Fibroblast of lung (primary cell): ENCODE measurements around the gene CCDC192. TPM values are rescaled to one million over a fixed set of nuclear protein-coding genes. Genes with fewer than 3 reads are reported as not detected.

Experiments
- DNase-seq, 2 donors: peaks; one replicate each; pipeline versions ENCODE4 v3.0.0 to v3.0.0-alpha.2; 2010; ENCODE audit warnings: low read depth in 2 of 2
- H2AFZ ChIP-seq: 2 replicates; pipeline ENCODE4 v1.5.1; 2012; ENCODE audit warnings: low read length, control low read depth, inconsistent platforms
- H3K27ac ChIP-seq: 2 replicates; pipeline ENCODE4 v1.5.1; 2011; ENCODE audit warnings: low read length, control low read depth; ENCODE audit not compliant: insufficient read depth
- H3K27me3 ChIP-seq: 2 replicates; pipeline ENCODE4 v1.5.1; 2011; ENCODE audit warnings: mild to moderate bottlenecking, low read length; ENCODE audit not compliant: control insufficient read depth, insufficient read depth
- H3K36me3 ChIP-seq: 2 replicates; pipeline ENCODE4 v1.5.1; 2011; ENCODE audit warnings: low read length; ENCODE audit not compliant: control insufficient read depth, insufficient read depth
- H3K4me1 ChIP-seq: 2 replicates; pipeline ENCODE4 v1.5.1; 2011; ENCODE audit warnings: low read length; ENCODE audit not compliant: control insufficient read depth, insufficient read depth; ENCODE audit errors: extremely low read depth
- H3K4me2 ChIP-seq: 2 replicates; pipeline ENCODE4 v1.5.1; 2011; ENCODE audit warnings: low read length, control low read depth; ENCODE audit not compliant: insufficient read depth; ENCODE audit errors: extremely low read depth
- H3K4me3 ChIP-seq, 4 experiments: fragments of 200-600 bp in 1 of 4; sonication (generic) in 1 of 4; replicated peaks in 1 of 4; 2 replicates each; pipeline ENCODE4 v1.5.1; 2011 to 2016; ENCODE audit warnings: low read length in 4 of 4, low read depth in 3 of 4, mild to moderate bottlenecking in 3 of 4, control low read depth in 2 of 4, inconsistent platforms in 1 of 4, mixed read lengths in 1 of 4; ENCODE audit not compliant: insufficient read depth in 1 of 4; ENCODE audit errors: control extremely low read depth in 1 of 4
- H3K79me2 ChIP-seq: 2 replicates; pipeline ENCODE4 v1.5.1; 2012; ENCODE audit warnings: mild to moderate bottlenecking, low read length, inconsistent platforms; ENCODE audit not compliant: control insufficient read depth, insufficient read depth
- H3K9ac ChIP-seq: 2 replicates; pipeline ENCODE4 v1.5.1; 2011; ENCODE audit warnings: mild to moderate bottlenecking, low read length, control low read depth; ENCODE audit not compliant: insufficient read depth
- H3K9me3 ChIP-seq: 2 replicates; pipeline ENCODE4 v1.5.1; 2012; ENCODE audit warnings: low read depth, low read length; ENCODE audit not compliant: control insufficient read depth, insufficient read depth
- H4K20me1 ChIP-seq: 2 replicates; pipeline ENCODE4 v1.5.1; 2011; ENCODE audit warnings: low read length; ENCODE audit not compliant: control insufficient read depth, insufficient read depth; ENCODE audit errors: extremely low read depth
- EZH2 ChIP-seq: IDR thresholded peaks from 2 replicates; pipeline ENCODE4 v1.5.1; 2012; ENCODE audit warnings: low read length, control low read depth, mild to moderate bottlenecking; ENCODE audit errors: missing control alignments
- polyA plus RNA-seq, 2 donors: library from polyadenylated mRNA; depleted of rRNA in 1 of 2; stranded (reverse) in 1 of 2; unstranded in 1 of 2; fragments of >200 nt; gene quantifications; 2 replicates each; pipeline ENCODE4 v1.2.1, GENCODE V29; 2011 to 2012; ENCODE audit warnings: missing spikeins in 1 of 2
- total RNA-seq: library from RNA; depleted of rRNA; stranded (reverse); fragments of >200 nt; gene quantifications from 2 replicates; pipeline ENCODE4 v1.2.1, GENCODE V29; 2014
- TF ChIP-seq, protein P1 (sequence below), 2 donors: IDR thresholded peaks in 1 of 2; conservative IDR thresholded peaks in 1 of 2; 1 replicate in 1 of 2; 2 replicates in 1 of 2; pipeline ENCODE4 v1.5.1; 2011 to 2012; ENCODE audit warnings: low read length in 2 of 2, control low read depth in 1 of 2, inconsistent platforms in 1 of 2, low read depth in 1 of 2, mild to moderate bottlenecking in 1 of 2

CCDC192 gene
- total and polyA plus RNA-seq, 2 donors (not counting 1 experiment from before 2014, with no cell fraction given), result not detected

GRCh38 chr5:127936439-127936972 is 233.3 kb downstream of the CCDC192 start:
- no peak overlapping the region for H3K4me2 ChIP-seq

GRCh38 chr5:127938746-127939145 is 235.6 kb downstream of the CCDC192 start:
- DNase-seq, result no peak

More at GRCh38 chr5:127936439-127936972, 233.3 kb downstream of the CCDC192 start:
- Histone ChIP-seq H3K36me3 (no peaks in the 10 kb centered on the region), H3K27me3 (no peaks in the 10 kb centered on the region), H3K9me3 (no peaks in the 10 kb centered on the region), H3K4me1 (no peaks in the 10 kb centered on the region), H3K79me2 (no peaks in the 10 kb centered on the region), H2AFZ (no peak overlapping the region), H3K27ac (no peak overlapping the region), H3K4me3 (no peak overlapping the region), H4K20me1 (no peaks in the 10 kb centered on the region), H3K9ac (no peak overlapping the region)
- DNase-seq, result no peak
- TF ChIP-seq, protein P1, sequence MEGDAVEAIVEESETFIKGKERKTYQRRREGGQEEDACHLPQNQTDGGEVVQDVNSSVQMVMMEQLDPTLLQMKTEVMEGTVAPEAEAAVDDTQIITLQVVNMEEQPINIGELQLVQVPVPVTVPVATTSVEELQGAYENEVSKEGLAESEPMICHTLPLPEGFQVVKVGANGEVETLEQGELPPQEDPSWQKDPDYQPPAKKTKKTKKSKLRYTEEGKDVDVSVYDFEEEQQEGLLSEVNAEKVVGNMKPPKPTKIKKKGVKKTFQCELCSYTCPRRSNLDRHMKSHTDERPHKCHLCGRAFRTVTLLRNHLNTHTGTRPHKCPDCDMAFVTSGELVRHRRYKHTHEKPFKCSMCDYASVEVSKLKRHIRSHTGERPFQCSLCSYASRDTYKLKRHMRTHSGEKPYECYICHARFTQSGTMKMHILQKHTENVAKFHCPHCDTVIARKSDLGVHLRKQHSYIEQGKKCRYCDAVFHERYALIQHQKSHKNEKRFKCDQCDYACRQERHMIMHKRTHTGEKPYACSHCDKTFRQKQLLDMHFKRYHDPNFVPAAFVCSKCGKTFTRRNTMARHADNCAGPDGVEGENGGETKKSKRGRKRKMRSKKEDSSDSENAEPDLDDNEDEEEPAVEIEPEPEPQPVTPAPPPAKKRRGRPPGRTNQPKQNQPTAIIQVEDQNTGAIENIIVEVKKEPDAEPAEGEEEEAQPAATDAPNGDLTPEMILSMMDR (conservative IDR thresholded peaks at IDR 0.05 in 1 of 2, IDR thresholded peaks at IDR 0.05 in 1 of 2; ENCODE audit: low read depth in 1 of 2, low read length in 2 of 2), result no peak
- no peak for TF ChIP-seq EZH2

DNA sequence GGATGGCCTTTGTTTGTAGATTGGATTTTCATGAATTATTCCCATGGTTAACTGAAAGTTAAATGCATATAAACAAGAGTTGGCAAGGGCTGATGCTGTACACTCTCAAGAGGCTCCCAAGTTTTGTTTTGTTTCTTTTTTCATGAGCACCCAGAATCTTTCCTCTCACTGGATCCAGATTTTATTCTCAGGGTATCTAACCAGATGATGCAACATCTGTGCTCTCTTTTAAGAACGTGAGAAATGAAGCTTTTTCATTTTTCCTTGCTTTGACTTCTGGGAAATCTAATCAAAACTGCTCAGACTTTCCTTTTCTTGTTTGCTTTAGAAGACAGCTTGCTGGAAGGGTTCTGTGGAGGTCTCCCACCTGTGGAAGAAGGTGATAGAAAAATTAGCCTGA is 237.7 kb downstream of the CCDC192 start:
- Histone ChIP-seq H4K20me1 (no peaks in the 10 kb centered on the region), H3K27ac (no peak overlapping the region), H3K9me3 (no peaks in the 10 kb centered on the region), H3K4me1 (peaks cover 2% of the 10 kb centered on the region), H3K4me2 (no peak overlapping the region), H3K79me2 (no peaks in the 10 kb centered on the region), H3K36me3 (no peaks in the 10 kb centered on the region), H2AFZ (no peak overlapping the region), H3K4me3 (no peak overlapping the region), H3K27me3 (no peaks in the 10 kb centered on the region), H3K9ac (no peak overlapping the region)
- TF ChIP-seq, protein P1 (conservative IDR thresholded peaks at IDR 0.05 in 1 of 2, IDR thresholded peaks at IDR 0.05 in 1 of 2; ENCODE audit: low read depth in 1 of 2, low read length in 2 of 2), result no peak
- TF ChIP-seq EZH2, result no peak
- DNase-seq, result no peak

More at GRCh38 chr5:127938746-127939145, 235.6 kb downstream of the CCDC192 start:
- no peaks in the 10 kb centered on the region for H3K9me3 ChIP-seq
- no peaks in the 10 kb centered on the region for H3K36me3 ChIP-seq
- no peak overlapping the region for H3K9ac ChIP-seq
- H3K27ac ChIP-seq, result no peak overlapping the region
- H3K4me2 ChIP-seq, result no peak overlapping the region
- H3K79me2 ChIP-seq, result no peaks in the 10 kb centered on the region
- no peak overlapping the region for H3K4me3 ChIP-seq
- H4K20me1 ChIP-seq, result no peaks in the 10 kb centered on the region
- no peaks in the 10 kb centered on the region for H3K27me3 ChIP-seq
- H3K4me1 ChIP-seq, result peaks cover 2% of the 10 kb centered on the region
- TF ChIP-seq, protein P1 (conservative IDR thresholded peaks at IDR 0.05 in 1 of 2, IDR thresholded peaks at IDR 0.05 in 1 of 2; ENCODE audit: low read depth in 1 of 2, low read length in 2 of 2), result no peak
- TF ChIP-seq EZH2, result no peak
- no peak overlapping the region for H2AFZ ChIP-seq
